A204.1 (cell line): ENCODE measurements around the gene MLLT6.
"Not testable (repeated sequence)": the region's sequence is repeated elsewhere in the genome, so short reads cannot be mapped to it uniquely, and the experiment has no call there.

ENCODE experiments used
- FAIRE-seq: peaks from 2 replicates; lab custom pipeline; 2012; peaks lifted over from hg19 to GRCh38; lab: Jason Lieb, UNC

The MLLT6 gene

DNA sequence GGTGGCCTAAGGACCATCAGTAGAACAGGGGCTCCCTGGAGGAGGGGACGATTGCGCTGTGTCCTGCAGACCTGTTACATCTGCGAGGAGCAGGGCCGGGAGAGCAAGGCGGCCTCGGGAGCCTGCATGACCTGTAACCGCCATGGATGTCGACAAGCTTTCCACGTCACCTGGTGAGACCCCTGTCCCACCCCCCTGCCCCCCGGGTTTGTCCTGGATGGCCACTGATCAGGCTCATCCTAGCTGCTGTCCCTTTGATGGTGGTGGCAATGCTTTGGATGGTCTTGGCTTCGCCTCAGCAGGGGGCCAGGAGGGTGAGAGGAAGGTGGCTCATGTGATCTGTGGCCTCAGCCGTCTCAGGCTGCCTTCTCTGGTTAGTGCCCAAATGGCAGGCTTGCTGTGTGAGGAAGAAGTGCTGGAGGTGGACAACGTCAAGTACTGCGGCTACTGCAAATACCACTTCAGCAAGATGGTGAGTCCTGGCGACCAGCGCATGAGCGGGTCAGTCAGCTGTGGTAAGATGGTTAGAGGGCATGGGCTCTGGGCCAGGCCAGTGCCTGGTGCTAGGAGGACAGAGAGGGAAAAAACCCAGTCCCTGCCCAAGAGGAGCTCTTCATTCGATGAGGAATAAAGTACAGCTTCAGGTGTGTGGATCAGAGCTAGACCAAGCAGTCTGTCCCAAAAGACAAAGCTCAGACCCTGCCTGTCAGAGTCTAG lies 4.2 kb downstream of the MLLT6 start:
- FAIRE-seq = no peak

DNA sequence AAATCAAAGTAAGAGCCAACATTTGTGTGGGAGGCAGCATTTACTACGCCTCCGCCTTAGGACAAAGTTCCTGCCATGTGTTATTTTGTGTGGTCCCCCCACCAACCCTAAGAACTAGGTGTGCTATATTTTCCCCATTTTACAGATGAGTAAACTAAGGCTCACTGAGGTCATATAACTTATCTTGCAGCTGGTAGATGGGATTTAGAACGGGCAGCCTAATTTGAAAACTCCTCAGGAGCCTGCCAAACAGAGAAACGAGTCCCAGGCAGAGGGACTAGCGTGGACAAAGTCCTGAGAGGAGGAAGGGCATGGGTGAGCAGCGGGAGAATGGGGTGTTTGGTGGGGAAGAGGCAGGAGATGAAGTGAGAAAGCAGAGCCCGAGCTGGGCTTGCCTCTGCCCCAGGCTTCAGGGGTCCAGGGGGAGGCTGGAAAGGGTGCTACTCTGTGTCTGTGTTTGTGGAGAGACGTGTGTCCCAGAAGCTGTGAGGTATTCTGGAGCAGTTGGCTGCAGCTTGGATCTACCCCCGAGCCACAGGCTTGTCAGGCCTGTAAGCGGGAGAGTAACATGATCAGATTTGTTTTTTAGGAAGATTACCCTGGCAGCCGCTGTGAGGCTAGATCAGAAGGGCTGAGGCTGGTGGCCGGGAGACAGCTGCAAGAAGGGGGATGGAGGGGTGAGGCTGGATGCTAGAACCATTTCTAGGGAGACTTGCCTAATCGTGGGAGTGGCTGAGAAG lies 5.0 kb downstream of the MLLT6 start:
- FAIRE-seq = no peak

DNA sequence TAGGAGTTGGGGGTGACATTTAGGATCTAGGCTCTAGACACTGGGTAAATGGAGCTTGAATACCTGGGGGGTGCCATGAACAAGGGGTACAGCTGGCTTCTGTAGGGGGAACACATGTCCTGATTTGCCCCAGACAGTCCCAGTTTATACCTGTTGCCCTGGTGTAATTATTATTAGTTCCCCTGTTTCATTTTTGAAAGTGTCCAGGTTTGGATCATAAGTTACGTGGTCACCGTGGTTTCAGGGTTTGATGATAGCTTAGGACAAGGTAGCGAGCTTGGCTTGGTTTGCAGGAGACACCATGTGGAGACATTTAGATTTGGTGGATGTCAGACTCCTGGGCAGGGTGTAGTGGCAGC lies 5.5 kb downstream of the MLLT6 start:
- FAIRE-seq = no peak

DNA sequence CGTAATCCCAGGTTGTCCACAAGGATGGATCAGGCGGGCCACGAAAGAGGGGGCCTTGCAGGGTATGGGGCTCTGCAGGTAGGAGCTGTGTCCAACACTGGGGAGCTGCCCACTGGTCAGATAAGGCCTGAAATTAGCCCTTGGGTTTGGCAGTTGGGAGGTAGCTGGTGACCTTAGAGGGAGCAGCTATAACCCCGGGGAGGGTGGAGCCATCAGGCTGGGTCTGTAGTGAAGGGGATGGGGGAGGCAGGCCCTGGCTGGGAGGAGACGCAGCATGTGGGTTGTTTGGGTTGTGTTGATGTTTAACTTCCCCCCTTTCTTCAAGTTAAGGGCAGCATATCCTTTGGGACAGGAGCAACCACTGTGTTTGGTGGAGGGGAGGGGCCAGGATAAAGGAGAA lies 5.9 kb downstream of the MLLT6 start:
- no peak for FAIRE-seq

DNA sequence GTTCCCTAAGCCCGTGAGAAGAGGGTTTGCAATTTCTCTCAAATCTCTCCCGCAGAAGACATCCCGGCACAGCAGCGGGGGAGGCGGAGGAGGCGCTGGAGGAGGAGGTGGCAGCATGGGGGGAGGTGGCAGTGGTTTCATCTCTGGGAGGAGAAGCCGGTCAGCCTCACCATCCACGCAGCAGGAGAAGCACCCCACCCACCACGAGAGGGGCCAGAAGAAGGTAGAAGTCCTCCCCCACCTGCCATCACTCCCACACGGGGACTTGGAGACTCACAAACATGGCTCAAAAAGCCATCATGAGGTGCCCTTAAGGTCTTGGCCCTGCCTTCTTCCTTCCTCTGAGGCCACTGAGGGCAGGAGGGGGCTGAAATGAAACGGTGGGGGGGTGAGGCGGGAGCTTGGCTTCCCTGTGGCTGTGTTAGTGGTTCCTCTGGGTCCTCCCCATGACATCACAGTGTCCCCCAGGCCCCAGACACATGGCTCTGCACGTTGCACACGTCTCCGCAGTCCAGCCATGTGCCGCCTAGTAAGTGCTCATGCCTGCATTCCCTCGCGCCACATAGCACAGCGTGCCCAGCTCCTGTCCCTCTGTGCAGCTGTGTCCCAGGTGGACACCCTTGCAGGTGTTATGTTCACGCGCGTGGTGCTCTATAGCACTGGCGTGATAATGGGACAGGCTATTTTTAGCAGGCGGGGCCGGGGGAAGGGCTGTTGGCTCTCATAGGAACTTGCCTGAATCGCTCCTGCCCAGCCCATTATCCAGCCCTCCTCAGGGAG lies 6.9 kb downstream of the MLLT6 start:
- no peak for FAIRE-seq

DNA sequence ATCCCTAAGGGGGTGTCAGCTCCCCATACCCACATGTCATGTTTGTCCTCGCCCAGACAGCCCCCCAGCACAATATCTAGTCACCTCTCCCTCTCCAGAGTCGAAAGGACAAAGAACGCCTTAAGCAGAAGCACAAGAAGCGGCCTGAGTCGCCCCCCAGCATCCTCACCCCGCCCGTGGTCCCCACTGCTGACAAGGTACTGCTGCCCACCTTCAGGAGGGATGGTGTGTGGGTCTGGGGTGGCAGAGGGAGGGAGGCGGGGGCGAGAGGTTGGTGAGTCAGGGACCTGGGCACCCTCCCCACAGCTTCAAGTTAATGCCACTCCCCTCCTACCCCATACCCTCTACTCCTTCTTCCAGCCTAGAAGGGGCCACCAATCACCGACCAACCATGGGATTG lies 7.5 kb downstream of the MLLT6 start:
- FAIRE-seq = no peak

GRCh38 chr17:38713456-38714075 lies 8.5 kb downstream of the MLLT6 start:
- FAIRE-seq = no peak

- FAIRE-seq = no peak
Measured at GRCh38 chr17:38715216-38715943, 10.3 kb downstream of the MLLT6 start.

DNA sequence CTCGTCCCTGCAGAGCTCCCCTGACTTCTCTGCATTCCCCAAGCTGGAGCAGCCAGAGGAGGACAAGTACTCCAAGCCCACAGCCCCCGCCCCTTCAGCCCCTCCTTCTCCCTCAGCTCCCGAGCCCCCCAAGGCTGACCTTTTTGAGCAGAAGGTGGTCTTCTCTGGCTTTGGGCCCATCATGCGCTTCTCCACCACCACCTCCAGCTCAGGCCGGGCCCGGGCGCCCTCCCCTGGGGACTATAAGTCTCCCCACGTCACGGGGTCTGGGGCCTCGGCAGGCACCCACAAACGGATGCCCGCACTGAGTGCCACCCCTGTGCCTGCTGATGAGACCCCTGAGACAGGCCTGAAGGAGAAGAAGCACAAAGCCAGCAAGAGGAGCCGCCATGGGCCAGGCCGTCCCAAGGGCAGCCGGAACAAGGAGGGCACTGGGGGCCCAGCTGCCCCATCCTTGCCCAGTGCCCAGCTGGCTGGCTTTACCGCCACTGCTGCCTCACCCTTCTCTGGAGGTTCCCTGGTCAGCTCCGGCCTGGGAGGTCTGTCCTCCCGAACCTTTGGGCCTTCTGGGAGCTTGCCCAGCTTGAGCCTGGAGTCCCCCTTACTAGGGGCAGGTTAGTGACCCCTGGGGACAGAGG lies 11.4 kb downstream of the MLLT6 start:
- FAIRE-seq = no peak

GRCh38 chr17:38717139-38717745 lies 12.2 kb downstream of the MLLT6 start:
- FAIRE-seq = no peak

DNA sequence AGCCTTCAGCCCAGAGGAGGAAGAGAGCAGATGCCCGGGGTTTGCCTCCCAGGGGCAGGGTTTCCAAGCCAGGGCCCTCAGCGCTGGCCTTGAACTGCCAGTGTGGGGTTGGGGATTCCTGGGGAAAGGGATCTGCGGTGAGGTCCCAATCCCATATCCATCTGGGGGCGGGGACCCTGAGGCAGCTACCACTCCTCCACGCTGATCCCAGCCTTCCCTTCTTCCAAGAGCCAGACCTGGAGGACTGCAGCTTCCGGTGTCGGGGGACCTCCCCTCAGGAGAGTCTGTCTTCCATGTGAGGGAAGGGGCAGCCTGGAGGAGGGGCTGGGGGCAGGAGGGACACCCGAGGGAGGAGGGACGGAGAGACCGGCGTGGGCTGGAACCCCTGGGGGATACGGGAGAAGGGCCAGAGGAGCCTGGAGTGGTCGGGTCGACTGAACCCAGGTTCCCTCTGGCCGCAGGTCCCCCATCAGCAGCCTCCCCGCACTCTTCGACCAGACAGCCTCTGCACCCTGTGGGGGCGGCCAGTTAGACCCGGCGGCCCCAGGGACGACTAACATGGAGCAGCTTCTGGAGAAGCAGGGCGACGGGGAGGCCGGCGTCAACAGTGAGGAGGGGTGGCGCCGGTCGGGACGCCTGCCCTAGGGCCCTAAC lies 14.3 kb downstream of the MLLT6 start:
- FAIRE-seq = no peak

DNA sequence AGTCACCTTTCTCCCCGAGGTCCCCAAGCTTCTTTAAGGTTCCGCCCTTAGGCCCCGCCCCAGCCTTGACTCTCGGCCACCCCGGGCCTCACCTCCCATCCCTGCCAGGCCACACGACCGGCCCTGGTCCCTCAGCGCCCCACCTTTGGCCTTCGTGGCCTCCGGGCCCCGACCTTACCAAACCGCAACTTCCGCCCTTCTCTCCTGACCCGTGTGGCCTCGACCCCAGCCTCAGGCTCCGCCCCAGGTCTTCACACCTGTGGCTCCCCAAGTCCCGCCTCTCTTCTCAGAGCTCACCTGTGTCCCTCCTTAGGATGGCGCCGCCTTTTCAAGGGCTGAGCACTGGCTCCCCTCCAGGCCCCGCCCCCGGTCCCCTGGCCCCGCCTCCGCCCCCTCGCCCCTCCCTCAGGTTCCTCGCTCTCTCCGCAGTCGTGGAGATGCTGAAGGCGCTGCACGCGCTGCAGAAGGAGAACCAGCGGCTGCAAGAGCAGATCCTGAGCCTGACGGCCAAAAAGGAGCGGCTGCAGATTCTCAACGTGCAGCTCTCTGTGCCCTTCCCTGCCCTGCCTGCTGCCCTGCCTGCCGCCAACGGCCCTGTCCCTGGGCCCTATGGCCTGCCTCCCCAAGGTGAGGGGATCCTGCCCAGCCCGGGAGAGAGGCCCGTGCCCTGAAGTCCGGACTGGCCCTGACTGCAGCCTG lies 15.0 kb downstream of the MLLT6 start:
- FAIRE-seq = no peak

- FAIRE-seq = no peak
Measured at GRCh38 chr17:38720941-38721340, 15.9 kb downstream of the MLLT6 start.

DNA sequence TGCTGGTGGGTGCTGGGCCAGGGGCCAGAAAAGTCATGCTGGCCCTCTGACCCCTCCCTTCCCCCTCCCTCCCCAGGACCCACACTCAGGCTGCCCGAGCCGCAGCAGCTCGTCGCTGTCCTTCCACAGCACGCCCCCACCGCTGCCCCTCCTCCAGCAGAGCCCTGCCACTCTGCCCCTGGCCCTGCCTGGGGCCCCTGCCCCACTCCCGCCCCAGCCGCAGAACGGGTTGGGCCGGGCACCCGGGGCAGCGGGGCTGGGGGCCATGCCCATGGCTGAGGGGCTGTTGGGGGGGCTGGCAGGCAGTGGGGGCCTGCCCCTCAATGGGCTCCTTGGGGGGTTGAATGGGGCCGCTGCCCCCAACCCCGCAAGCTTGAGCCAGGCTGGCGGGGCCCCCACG lies 16.7 kb downstream of the MLLT6 start:
- no peak for FAIRE-seq

- FAIRE-seq = no peak
Measured at GRCh38 chr17:38724337-38724988, 19.4 kb downstream of the MLLT6 start.

DNA sequence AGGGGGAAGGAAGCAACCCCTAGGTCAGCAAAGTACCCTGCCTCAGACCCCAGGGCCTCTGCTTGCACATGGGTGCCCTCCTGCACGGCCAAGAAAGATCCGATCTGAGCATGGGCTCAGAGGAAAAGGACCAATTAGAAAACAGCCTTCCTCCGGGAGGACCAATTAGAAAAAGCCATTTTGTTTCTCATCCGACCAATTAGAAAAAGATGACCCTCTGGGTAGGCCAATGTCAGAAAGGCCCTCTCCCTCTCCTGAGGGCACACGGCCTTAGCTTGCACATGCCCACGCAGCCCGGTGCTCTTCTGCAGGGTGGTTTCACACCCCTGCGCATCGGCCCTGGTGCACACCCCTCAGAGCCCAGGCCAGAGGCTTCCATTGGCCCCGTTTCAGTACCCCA lies 20.0 kb downstream of the MLLT6 start:
- no peak for FAIRE-seq

DNA sequence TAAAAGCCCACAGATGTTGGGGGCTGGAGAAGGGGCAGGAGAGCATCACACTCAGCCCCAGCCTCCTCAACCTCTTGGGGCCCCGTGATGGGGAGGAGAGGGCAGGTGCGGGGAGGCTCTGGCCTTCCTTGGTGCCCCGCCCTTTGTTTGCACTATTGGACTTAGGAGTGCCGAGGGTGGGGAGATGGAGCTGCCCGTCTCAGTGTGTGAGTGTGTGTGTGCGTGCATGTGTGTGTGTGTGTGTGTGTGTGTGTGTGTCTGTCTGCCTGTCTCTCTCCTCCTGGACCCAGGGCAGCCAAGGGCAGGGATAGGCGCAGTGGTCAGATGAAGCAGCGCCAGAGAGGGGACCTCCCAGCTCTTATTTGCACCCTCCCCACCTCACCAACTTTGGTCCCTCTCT lies 21.1 kb downstream of the MLLT6 start:
- FAIRE-seq = not testable (repeated sequence)

DNA sequence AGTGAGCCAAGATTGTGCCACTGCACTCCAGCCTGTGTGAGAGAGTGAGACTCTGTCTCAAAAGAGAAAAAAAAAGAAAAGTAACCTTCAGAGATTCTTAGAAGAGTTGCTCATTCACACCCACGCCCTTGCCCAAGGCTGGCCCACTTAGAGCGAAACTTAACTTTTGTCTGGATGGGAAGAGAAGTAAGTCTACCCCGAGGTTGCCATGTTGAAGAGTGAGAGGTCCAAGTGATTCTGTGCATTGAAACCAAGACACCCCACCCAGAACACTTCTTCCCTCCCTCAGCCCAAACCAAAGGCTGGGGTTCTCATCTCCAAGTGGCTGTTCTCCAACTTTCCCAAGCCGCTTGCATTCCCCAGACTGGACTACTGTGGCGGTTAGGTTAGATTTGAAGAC lies 22.7 kb downstream of the MLLT6 start:
- no peak for FAIRE-seq

GRCh38 chr17:38728290-38728831 lies 23.3 kb downstream of the MLLT6 start:
- no peak for FAIRE-seq
